Astrocyte (in vitro differentiated cells and primary cell): ENCODE measurements around the gene KRTAP10-1. TPM values are rescaled to one million over a fixed set of nuclear protein-coding genes. Genes with fewer than 3 reads are reported as not detected.

Source experiments
- DNase-seq: peaks from one replicate; pipeline ENCODE4 v3.0.0-alpha.2; 2010; ENCODE audit warnings: low read depth
- FAIRE-seq: peaks from 2 replicates; lab custom pipeline; 2011; peaks lifted over from hg19 to GRCh38; lab: Jason Lieb, UNC
- H2AFZ ChIP-seq: 2 replicates; pipeline ENCODE4 v1.6.0; 2012; ENCODE audit warnings: low read depth, low read length, inconsistent platforms
- H3K27ac ChIP-seq: 2 replicates; pipeline ENCODE4 v1.5.1; 2011; ENCODE audit warnings: low read depth, low read length, inconsistent platforms
- H3K27me3 ChIP-seq: 2 replicates; pipeline ENCODE4 v1.6.0; 2011; ENCODE audit warnings: low read length, inconsistent platforms; ENCODE audit not compliant: insufficient read depth
- H3K36me3 ChIP-seq: 2 replicates; pipeline ENCODE4 v1.5.1; 2011; ENCODE audit warnings: low read length, inconsistent platforms; ENCODE audit not compliant: insufficient read depth
- H3K4me1 ChIP-seq: 2 replicates; pipeline ENCODE4 v1.5.1; 2011; ENCODE audit warnings: low read length, inconsistent platforms; ENCODE audit not compliant: insufficient read depth
- H3K4me2 ChIP-seq: 2 replicates; pipeline ENCODE4 v1.6.0; 2012; ENCODE audit warnings: low read length, inconsistent platforms
- H3K4me3 ChIP-seq: 2 replicates; pipeline ENCODE4 v1.5.1; 2011; ENCODE audit warnings: low read depth, mild to moderate bottlenecking, low read length, inconsistent platforms; ENCODE audit not compliant: insufficient read depth
- H3K79me2 ChIP-seq: 2 replicates; pipeline ENCODE4 v1.6.0; 2012; ENCODE audit warnings: mild to moderate bottlenecking, low read length, inconsistent platforms; ENCODE audit not compliant: insufficient read depth
- H3K9ac ChIP-seq: 2 replicates; pipeline ENCODE4 v1.6.0; 2012; ENCODE audit warnings: mild to moderate bottlenecking, low read length, inconsistent platforms
- H3K9me3 ChIP-seq: 2 replicates; pipeline ENCODE4 v1.5.1; 2012; ENCODE audit warnings: low read depth, mild to moderate bottlenecking, low read length, inconsistent platforms; ENCODE audit not compliant: insufficient read depth
- H4K20me1 ChIP-seq: 2 replicates; pipeline ENCODE4 v1.6.0; 2012; ENCODE audit warnings: low read length, inconsistent platforms; ENCODE audit not compliant: insufficient read depth
- H3K27ac Mint-ChIP-seq: one replicate; pipeline ENCODE4 v1.8.0; 2021; ENCODE audit warnings: mild to moderate bottlenecking, mixed read lengths; ENCODE audit not compliant: unreplicated experiment
- H3K27me3 Mint-ChIP-seq: one replicate; pipeline ENCODE4 v1.8.0; 2021; ENCODE audit warnings: low read depth, mixed read lengths; ENCODE audit not compliant: unreplicated experiment
- H3K36me3 Mint-ChIP-seq: one replicate; pipeline ENCODE4 v1.8.0; 2021; ENCODE audit warnings: low read depth, mixed read lengths; ENCODE audit not compliant: unreplicated experiment
- H3K4me1 Mint-ChIP-seq: one replicate; pipeline ENCODE4 v1.8.0; 2021; ENCODE audit warnings: low read depth, mixed read lengths; ENCODE audit not compliant: unreplicated experiment
- H3K4me3 Mint-ChIP-seq: one replicate; pipeline ENCODE4 v1.8.0; 2021; ENCODE audit warnings: mild to moderate bottlenecking, moderate library complexity, mixed read lengths; ENCODE audit not compliant: unreplicated experiment
- H3K9me3 Mint-ChIP-seq: one replicate; pipeline ENCODE4 v1.8.0; 2021; ENCODE audit warnings: mild to moderate bottlenecking, mixed read lengths; ENCODE audit not compliant: unreplicated experiment
- EZH2 ChIP-seq: IDR thresholded peaks from 2 replicates; pipeline ENCODE4 v1.6.1; 2012; ENCODE audit warnings: mild to moderate bottlenecking, low read length, inconsistent platforms; ENCODE audit not compliant: insufficient read depth
- total RNA-seq: library from RNA; stranded (reverse); gene quantifications from 2 replicates; pipeline ENCODE4 v1.2.1, GENCODE V29; 2021
- TF ChIP-seq, protein P1 (sequence below): IDR thresholded peaks from 2 replicates; pipeline ENCODE4 v1.5.1; 2011; ENCODE audit warnings: low read depth, mild to moderate bottlenecking, inconsistent platforms, low read length, moderate library complexity; ENCODE audit not compliant: insufficient read depth

The KRTAP10-1 gene
- total RNA-seq, 1 donor from 2014 or later: not detected

DNA sequence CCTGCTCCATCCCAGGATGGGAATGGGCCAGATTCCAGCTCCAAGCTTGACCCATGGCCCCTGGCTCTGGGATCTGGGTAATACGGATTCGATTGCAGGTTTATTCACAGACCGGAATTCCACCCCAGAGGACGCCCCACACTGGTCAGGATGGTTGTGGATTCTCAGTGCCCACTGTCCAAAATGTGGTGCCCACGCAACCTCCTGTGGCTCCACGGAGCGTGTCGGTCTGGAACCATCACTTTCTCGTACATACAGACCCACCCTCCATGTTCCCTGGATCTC is 31.6 kb downstream of the KRTAP10-1 start:
- no peak for FAIRE-seq
- H3K36me3 Mint-ChIP-seq: peaks cover 1% of the 10 kb centered on the region
- H3K4me3 Mint-ChIP-seq: no peak overlapping the region
- peaks cover 4% of the 10 kb centered on the region for H3K4me1 Mint-ChIP-seq
- Histone ChIP-seq H3K4me2 (no peak overlapping the region), H3K79me2 (no peaks in the 10 kb centered on the region), H3K4me3 (no peak overlapping the region), H3K4me1 (no peaks in the 10 kb centered on the region), H3K27me3 (peaks cover 2% of the 10 kb centered on the region), H4K20me1 (no peaks in the 10 kb centered on the region), H3K9me3 (no peaks in the 10 kb centered on the region), H3K9ac (no peak overlapping the region), H3K27ac (no peak overlapping the region), H3K36me3 (no peaks in the 10 kb centered on the region), H2AFZ (no peak overlapping the region)
- H3K27ac Mint-ChIP-seq: no peak overlapping the region
- TF ChIP-seq, protein P1, sequence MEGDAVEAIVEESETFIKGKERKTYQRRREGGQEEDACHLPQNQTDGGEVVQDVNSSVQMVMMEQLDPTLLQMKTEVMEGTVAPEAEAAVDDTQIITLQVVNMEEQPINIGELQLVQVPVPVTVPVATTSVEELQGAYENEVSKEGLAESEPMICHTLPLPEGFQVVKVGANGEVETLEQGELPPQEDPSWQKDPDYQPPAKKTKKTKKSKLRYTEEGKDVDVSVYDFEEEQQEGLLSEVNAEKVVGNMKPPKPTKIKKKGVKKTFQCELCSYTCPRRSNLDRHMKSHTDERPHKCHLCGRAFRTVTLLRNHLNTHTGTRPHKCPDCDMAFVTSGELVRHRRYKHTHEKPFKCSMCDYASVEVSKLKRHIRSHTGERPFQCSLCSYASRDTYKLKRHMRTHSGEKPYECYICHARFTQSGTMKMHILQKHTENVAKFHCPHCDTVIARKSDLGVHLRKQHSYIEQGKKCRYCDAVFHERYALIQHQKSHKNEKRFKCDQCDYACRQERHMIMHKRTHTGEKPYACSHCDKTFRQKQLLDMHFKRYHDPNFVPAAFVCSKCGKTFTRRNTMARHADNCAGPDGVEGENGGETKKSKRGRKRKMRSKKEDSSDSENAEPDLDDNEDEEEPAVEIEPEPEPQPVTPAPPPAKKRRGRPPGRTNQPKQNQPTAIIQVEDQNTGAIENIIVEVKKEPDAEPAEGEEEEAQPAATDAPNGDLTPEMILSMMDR: no peak
- TF ChIP-seq EZH2: no peak
- DNase-seq: no peak
- no peaks in the 10 kb centered on the region for H3K9me3 Mint-ChIP-seq
- peaks cover 37% of the 10 kb centered on the region for H3K27me3 Mint-ChIP-seq

DNA sequence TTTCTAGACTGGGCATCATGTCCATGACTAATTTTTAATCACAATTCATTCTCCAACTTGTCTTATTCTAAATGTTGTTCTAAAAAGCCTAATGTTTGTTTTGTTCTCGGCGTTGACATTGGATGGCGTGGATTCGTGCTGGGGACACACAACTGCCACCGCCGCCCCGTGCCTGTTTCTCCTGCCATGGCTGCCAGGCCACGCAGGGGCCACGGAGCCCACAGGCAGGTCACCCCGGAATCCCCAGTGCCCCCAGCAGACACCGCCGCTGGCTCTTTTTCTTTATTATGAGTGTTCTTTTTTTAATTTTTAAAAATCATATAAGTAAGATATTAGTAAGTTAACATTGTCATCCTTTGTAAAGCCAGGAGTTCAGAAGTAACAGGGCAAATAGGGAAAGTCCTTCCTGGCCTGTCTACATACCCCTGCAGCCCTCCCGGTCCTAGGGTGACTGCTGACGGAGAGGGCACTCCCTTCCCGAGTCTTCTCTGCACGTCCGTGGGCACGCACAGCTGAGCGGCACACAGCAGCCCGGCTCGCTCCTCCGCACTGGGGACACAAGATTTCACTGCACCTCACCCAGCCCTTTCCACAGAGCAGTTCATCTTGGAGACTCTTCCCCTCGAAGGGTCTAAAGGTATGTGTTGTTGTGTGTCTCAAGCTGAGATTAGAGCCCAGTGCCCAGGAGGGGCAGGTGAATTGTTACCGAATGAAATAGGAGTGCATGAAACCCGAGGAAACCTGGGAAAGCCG is 32.1 kb downstream of the KRTAP10-1 start:
- no peak for FAIRE-seq
- Histone ChIP-seq H2AFZ (no peak overlapping the region), H4K20me1 (no peaks in the 10 kb centered on the region), H3K27ac (no peak overlapping the region), H3K4me1 (no peaks in the 10 kb centered on the region), H3K4me2 (no peak overlapping the region), H3K79me2 (no peaks in the 10 kb centered on the region), H3K27me3 (peaks cover 2% of the 10 kb centered on the region), H3K9ac (no peak overlapping the region), H3K9me3 (no peaks in the 10 kb centered on the region), H3K4me3 (no peak overlapping the region), H3K36me3 (no peaks in the 10 kb centered on the region)
- Mint-ChIP-seq H3K4me1 (peaks cover 4% of the 10 kb centered on the region), H3K27me3 (peaks cover 35% of the 10 kb centered on the region), H3K4me3 (no peak overlapping the region), H3K27ac (no peak overlapping the region), H3K9me3 (no peaks in the 10 kb centered on the region), H3K36me3 (peaks cover 1% of the 10 kb centered on the region)
- DNase-seq: no peak
- no peak for TF ChIP-seq EZH2
- TF ChIP-seq, protein P1: no peak
